B cell (primary cell): ENCODE results near the gene NRG2. TPM values are rescaled to one million over a fixed set of nuclear protein-coding genes. Genes with fewer than 3 reads are reported as not detected.

Source experiments
- ATAC-seq: fragments of 200-7000 bp; cut with Tn5 transposase; one replicate; pipeline ENCODE4 v1.10.0; 2021; ENCODE audit warnings: low read depth, mild to moderate bottlenecking, moderate number of reproducible peaks, moderate library complexity
- CTCF ChIA-PET: fragments of 350-600 bp; sonication (Branson Sonifier 250); formaldehyde crosslinking; loops from one replicate; lab custom pipeline; 2021; ENCODE audit warnings: antibody characterized with exemption, inconsistent platforms; lab: Charles Lee
- POLR2A ChIA-PET: fragments of 350-600 bp; sonication (Branson Sonifier 250); formaldehyde crosslinking; loops from one replicate; lab custom pipeline; 2021; ENCODE audit warnings: antibody characterized with exemption; lab: Charles Lee
- DNase-seq: peaks from one replicate; pipeline ENCODE4 v3.0.0; 2013
- H2AFZ ChIP-seq: 2 replicates; pipeline ENCODE4 v1.6.1; 2012; ENCODE audit warnings: mild to moderate bottlenecking, low read depth, low read length; ENCODE audit not compliant: insufficient read depth, poor library complexity, severe bottlenecking
- H3K27ac ChIP-seq, 2 donors: 1 replicate in 1 of 2; 2 replicates in 1 of 2; pipeline ENCODE4 v1.5.1; 2012 to 2013; ENCODE audit warnings: low read length in 2 of 2, mild to moderate bottlenecking in 2 of 2, moderate library complexity in 1 of 2
- H3K27me3 ChIP-seq, 4 experiments: fragments of 200-600 bp in 1 of 4; sonication (generic) in 1 of 4; replicated peaks in 1 of 4; 1 replicate in 2 of 4; 2 replicates in 2 of 4; pipeline versions ENCODE4 v1.6.1 to v1.7.0; 2013 to 2016; ENCODE audit warnings: low read length in 3 of 4, mild to moderate bottlenecking in 2 of 4, mixed read lengths in 1 of 4, moderate library complexity in 1 of 4; ENCODE audit not compliant: insufficient read depth in 4 of 4, control insufficient read depth in 3 of 4; ENCODE audit errors: control extremely low read depth in 1 of 4
- H3K36me3 ChIP-seq, 2 experiments: replicated peaks in 1 of 2; 1 replicate in 1 of 2; 2 replicates in 1 of 2; pipeline versions ENCODE4 v1.6.1 to v1.7.1; 2013; ENCODE audit warnings: low read length in 1 of 2; ENCODE audit not compliant: insufficient read depth in 2 of 2, control insufficient read depth in 1 of 2; ENCODE audit errors: control extremely low read depth in 1 of 2, extremely low read depth in 1 of 2
- H3K4me1 ChIP-seq, 2 donors: fragments of 200-600 bp in 1 of 2; sonication (generic) in 1 of 2; 1 replicate in 1 of 2; 2 replicates in 1 of 2; pipeline versions ENCODE4 v1.5.1 to v1.6.1; 2013 to 2017; ENCODE audit warnings: low read length in 2 of 2; ENCODE audit not compliant: control insufficient read depth in 2 of 2, insufficient read depth in 2 of 2
- H3K4me2 ChIP-seq: replicated peaks from 2 replicates; pipeline ENCODE3; 2012; ENCODE audit warnings: mild to moderate bottlenecking, low read depth, low read length; ENCODE audit not compliant: poor library complexity, severe bottlenecking
- H3K4me3 ChIP-seq, 5 experiments: fragments of 200-600 bp in 1 of 5; sonication (generic) in 1 of 5; 1 replicate in 3 of 5; 2 replicates in 2 of 5; pipeline versions ENCODE4 v1.5.1 to v1.7.0; 2011 to 2016; ENCODE audit warnings: low read length in 4 of 5, mild to moderate bottlenecking in 4 of 5, low read depth in 2 of 5, control low read depth in 1 of 5, moderate library complexity in 1 of 5; ENCODE audit not compliant: insufficient read depth in 1 of 5; ENCODE audit errors: control extremely low read depth in 1 of 5, extremely low read depth in 1 of 5
- H3K79me2 ChIP-seq: fragments of 200-600 bp; sonication (generic); one replicate; pipeline ENCODE4 v1.6.0; 2016; ENCODE audit warnings: low read length; ENCODE audit not compliant: control insufficient read depth, insufficient read depth
- H3K9ac ChIP-seq: fragments of 200-600 bp; sonication (generic); 2 replicates; pipeline ENCODE4 v1.6.1; 2017; ENCODE audit warnings: mild to moderate bottlenecking, low read length, moderate library complexity
- H3K9me3 ChIP-seq, 3 donors: one replicate each; pipeline versions ENCODE4 v1.6.1 to v1.7.1; 2013; ENCODE audit warnings: low read length in 2 of 3; ENCODE audit not compliant: control insufficient read depth in 2 of 3, insufficient read depth in 1 of 3; ENCODE audit errors: control extremely low read depth in 1 of 3
- H4K20me1 ChIP-seq: 2 replicates; pipeline ENCODE4 v1.6.0; 2012; ENCODE audit warnings: mild to moderate bottlenecking, low read length; ENCODE audit not compliant: insufficient read depth, control insufficient read depth, poor library complexity, severe bottlenecking
- H3K27ac Mint-ChIP-seq: one replicate; pipeline ENCODE4 v1.8.0; 2021; ENCODE audit warnings: mixed read lengths
- H3K27me3 Mint-ChIP-seq: one replicate; pipeline ENCODE4 v1.8.0; 2021; ENCODE audit warnings: mixed read lengths
- H3K4me1 Mint-ChIP-seq: one replicate; pipeline ENCODE4 v1.8.0; 2021; ENCODE audit warnings: mixed read lengths
- H3K4me3 Mint-ChIP-seq: one replicate; pipeline ENCODE4 v1.8.0; 2021; ENCODE audit warnings: mixed read lengths
- H3K9me3 Mint-ChIP-seq: one replicate; pipeline ENCODE4 v1.8.0; 2022; ENCODE audit warnings: mixed read lengths; ENCODE audit not compliant: insufficient read depth
- EZH2 ChIP-seq: IDR thresholded peaks from 2 replicates; pipeline ENCODE4 v1.6.1; 2012; ENCODE audit warnings: borderline replicate concordance, low read depth, mild to moderate bottlenecking, moderate library complexity, low read length; ENCODE audit not compliant: insufficient read depth, poor library complexity, severe bottlenecking
- WGBS: methylation state at CpG from one replicate; pipeline ENCODE4 v1.1.5; 2013; ENCODE audit warnings: missing lambda C conversion rate; ENCODE audit not compliant: insufficient coverage; 5-methylcytosine and 5-hydroxymethylcytosine counted together
- intact Hi-C: fragments of 100-400 bp; cut with micrococcal nuclease; formaldehyde crosslinking; loops from one replicate; pipeline ENCODE4 v1.10.0; 2022
- polyA plus RNA-seq: library from polyadenylated mRNA; depleted of rRNA; stranded (reverse); fragments of >200 nt; gene quantifications from 2 replicates; pipeline ENCODE4 v1.2.3, GENCODE V29; 2012
- total RNA-seq, 2 donors: library from RNA; stranded (reverse); fragments of 120-200 nt in 1 of 2; gene quantifications; 1 replicate in 1 of 2; 2 replicates in 1 of 2; pipeline versions ENCODE4 v1.2.3 to v1.2.4, GENCODE V29; 2013 to 2022
- TF ChIP-seq, protein P1 (sequence below): fragments of 200-600 bp; IDR thresholded peaks from one replicate; pipeline ENCODE4 v1.8.0; 2022; ENCODE audit warnings: antibody characterized with exemption, mild to moderate bottlenecking

The NRG2 gene
- total and polyA plus RNA-seq, 2 donors (not counting 1 experiment from before 2014, with no cell fraction given) = 0.13 to 0.15 TPM

DNA sequence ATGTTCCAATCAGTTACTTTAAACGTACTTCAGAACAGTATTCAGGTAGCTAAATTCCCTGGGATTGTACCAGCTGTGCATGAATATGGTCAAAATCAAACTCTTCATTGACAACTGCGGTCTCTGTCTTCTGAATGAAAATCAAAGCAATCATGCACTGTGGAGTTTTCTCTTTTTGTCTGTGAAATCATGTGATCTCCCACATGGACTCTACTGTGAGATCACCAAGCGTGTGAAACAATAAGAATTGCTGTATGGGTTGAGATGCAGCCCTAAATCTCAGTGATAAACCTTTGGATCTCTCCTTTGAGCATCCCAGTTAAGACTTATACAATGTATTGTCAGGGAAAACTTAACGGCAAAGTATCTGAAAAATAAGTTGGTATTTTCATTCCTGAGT lies 6.1 kb downstream of the NRG2 start:
- Histone ChIP-seq H3K9me3 (no peaks in the 10 kb centered on the region), H2AFZ (no peak overlapping the region), H3K27me3 (peaks cover 0 to 26% (median 22%) of the 10 kb centered on the region in 4 experiments), H3K4me3 (no peak overlapping the region), H4K20me1 (no peaks in the 10 kb centered on the region), H3K79me2 (no peaks in the 10 kb centered on the region), H3K27ac (no peak overlapping the region), H3K4me2 (no peak overlapping the region), H3K36me3 (no peaks in the 10 kb centered on the region), H3K9ac (no peak overlapping the region), H3K4me1 (peaks cover 9 to 10% of the 10 kb centered on the region in 2 donors)
- ChIA-PET POLR2A (no interaction called here), CTCF (no interaction called here)
- WGBS = 100% methylated on average over 1 of the region's 4 CpGs
- TF ChIP-seq, protein P1, sequence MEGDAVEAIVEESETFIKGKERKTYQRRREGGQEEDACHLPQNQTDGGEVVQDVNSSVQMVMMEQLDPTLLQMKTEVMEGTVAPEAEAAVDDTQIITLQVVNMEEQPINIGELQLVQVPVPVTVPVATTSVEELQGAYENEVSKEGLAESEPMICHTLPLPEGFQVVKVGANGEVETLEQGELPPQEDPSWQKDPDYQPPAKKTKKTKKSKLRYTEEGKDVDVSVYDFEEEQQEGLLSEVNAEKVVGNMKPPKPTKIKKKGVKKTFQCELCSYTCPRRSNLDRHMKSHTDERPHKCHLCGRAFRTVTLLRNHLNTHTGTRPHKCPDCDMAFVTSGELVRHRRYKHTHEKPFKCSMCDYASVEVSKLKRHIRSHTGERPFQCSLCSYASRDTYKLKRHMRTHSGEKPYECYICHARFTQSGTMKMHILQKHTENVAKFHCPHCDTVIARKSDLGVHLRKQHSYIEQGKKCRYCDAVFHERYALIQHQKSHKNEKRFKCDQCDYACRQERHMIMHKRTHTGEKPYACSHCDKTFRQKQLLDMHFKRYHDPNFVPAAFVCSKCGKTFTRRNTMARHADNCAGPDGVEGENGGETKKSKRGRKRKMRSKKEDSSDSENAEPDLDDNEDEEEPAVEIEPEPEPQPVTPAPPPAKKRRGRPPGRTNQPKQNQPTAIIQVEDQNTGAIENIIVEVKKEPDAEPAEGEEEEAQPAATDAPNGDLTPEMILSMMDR = no peak
- no peak for TF ChIP-seq EZH2
- intact Hi-C loops = no loop called here
- Mint-ChIP-seq H3K27ac (no peak overlapping the region), H3K4me3 (no peak overlapping the region), H3K9me3 (no peaks in the 10 kb centered on the region), H3K27me3 (peaks cover 64% of the 10 kb centered on the region), H3K4me1 (peaks cover 15% of the 10 kb centered on the region)
- no peak for ATAC-seq
- no peak for DNase-seq

DNA sequence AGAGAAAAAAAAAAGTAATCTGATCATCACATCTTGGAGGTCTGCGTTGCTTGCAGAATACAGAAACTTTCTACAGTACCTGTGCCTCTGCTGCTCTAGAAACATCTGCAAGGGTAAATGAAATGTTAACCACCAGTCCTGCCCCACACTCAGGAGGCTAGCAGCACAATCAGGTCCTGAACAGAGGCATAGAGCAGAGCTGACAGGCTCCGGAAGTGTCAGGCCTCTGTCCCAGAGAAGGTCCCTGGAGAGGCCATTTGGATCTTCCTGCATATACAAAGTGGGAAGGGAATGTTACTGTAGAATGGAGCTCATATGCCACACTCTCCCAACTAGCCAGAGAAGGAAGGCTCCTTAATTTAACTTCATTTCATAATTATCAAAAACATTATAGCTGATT lies 7.2 kb downstream of the NRG2 start:
- no peak for ATAC-seq
- Mint-ChIP-seq H3K4me3 (no peak overlapping the region), H3K27ac (no peak overlapping the region), H3K4me1 (peaks cover 9% of the 10 kb centered on the region), H3K9me3 (no peaks in the 10 kb centered on the region), H3K27me3 (peaks cover 63% of the 10 kb centered on the region)
- DNase-seq = no peak
- Histone ChIP-seq H3K4me3 (no peak overlapping the region), H3K9me3 (no peaks in the 10 kb centered on the region), H3K36me3 (no peaks in the 10 kb centered on the region), H3K79me2 (no peaks in the 10 kb centered on the region), H3K4me1 (peaks cover 4 to 5% of the 10 kb centered on the region in 2 donors), H3K27me3 (peaks cover 0 to 30% (median 16%) of the 10 kb centered on the region in 4 experiments), H3K27ac (no peak overlapping the region), H3K4me2 (no peak overlapping the region), H2AFZ (no peak overlapping the region), H4K20me1 (no peaks in the 10 kb centered on the region), H3K9ac (no peak overlapping the region)
- TF ChIP-seq, protein P1 = no peak
- no peak for TF ChIP-seq EZH2
- CTCF ChIA-PET = interaction anchor here (0.9 kb wide), 1 partner anchor 12 kb away, joined by 3 read pairs; no protein-coding TSS in a partner anchor
- POLR2A ChIA-PET = no interaction called here
- intact Hi-C loops = no loop called here
- 100% methylated on average over 1 of the region's 2 CpGs for WGBS
